Measurements from ENCODE around the gene PITPNM1.

- TF ChIP-seq, protein P1, sequence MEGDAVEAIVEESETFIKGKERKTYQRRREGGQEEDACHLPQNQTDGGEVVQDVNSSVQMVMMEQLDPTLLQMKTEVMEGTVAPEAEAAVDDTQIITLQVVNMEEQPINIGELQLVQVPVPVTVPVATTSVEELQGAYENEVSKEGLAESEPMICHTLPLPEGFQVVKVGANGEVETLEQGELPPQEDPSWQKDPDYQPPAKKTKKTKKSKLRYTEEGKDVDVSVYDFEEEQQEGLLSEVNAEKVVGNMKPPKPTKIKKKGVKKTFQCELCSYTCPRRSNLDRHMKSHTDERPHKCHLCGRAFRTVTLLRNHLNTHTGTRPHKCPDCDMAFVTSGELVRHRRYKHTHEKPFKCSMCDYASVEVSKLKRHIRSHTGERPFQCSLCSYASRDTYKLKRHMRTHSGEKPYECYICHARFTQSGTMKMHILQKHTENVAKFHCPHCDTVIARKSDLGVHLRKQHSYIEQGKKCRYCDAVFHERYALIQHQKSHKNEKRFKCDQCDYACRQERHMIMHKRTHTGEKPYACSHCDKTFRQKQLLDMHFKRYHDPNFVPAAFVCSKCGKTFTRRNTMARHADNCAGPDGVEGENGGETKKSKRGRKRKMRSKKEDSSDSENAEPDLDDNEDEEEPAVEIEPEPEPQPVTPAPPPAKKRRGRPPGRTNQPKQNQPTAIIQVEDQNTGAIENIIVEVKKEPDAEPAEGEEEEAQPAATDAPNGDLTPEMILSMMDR (IDR thresholded peaks at IDR 0.05; ENCODE audit: insufficient read depth, low read length, poor library complexity, severe bottlenecking): no peak
- TF ChIP-seq EZH2phosphoT487 (conservative IDR thresholded peaks at IDR 0.05; ENCODE audit: low read length): no peak
These were observed 53.5 kb downstream of the PITPNM1 start for GRCh38 chr11:67451658-67451976.

Measured in SU-DHL-6 (cell line).